ENCODE measurements around the gene KIAA1755. TPM values are rescaled to one million over a fixed set of nuclear protein-coding genes. Genes with fewer than 3 reads are reported as not detected.

Gene KIAA1755
- total RNA-seq, 3 donors from 2014 or later (not counting 1 experiment from before 2014, with no cell fraction given): not detected

DNA sequence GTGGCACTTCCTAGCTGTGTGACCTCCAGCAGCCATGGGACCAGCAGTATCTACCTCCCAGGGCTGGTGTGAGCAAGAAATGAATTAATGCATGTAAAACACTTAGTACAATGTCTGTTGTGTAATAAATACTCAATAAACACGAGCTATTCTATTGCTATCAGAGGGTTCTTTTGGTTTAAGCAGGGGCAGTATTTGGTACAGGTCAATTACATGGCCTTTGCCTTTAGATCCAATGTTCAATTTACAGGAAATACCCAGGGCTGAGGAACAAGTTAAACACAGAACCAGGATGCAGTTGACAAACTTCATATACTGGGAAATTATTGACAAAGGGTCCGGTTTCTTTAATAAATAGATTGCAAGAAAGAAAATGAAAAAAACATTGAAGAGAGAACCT, 98.4 kb downstream of the KIAA1755 start:
- TF ChIP-seq, protein P1, sequence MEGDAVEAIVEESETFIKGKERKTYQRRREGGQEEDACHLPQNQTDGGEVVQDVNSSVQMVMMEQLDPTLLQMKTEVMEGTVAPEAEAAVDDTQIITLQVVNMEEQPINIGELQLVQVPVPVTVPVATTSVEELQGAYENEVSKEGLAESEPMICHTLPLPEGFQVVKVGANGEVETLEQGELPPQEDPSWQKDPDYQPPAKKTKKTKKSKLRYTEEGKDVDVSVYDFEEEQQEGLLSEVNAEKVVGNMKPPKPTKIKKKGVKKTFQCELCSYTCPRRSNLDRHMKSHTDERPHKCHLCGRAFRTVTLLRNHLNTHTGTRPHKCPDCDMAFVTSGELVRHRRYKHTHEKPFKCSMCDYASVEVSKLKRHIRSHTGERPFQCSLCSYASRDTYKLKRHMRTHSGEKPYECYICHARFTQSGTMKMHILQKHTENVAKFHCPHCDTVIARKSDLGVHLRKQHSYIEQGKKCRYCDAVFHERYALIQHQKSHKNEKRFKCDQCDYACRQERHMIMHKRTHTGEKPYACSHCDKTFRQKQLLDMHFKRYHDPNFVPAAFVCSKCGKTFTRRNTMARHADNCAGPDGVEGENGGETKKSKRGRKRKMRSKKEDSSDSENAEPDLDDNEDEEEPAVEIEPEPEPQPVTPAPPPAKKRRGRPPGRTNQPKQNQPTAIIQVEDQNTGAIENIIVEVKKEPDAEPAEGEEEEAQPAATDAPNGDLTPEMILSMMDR (IDR thresholded peaks at IDR 0.05): no peak
- H3K4me3 ChIP-seq (ENCODE audit: low read length): no peak overlapping the region
- H3K27ac Mint-ChIP-seq: no peak overlapping the region
- no peak overlapping the region for H3K27ac ChIP-seq (ENCODE audit: low read length)
- H3K36me3 Mint-ChIP-seq: no peaks in the 10 kb centered on the region
- peaks cover 8% of the 10 kb centered on the region in 2 donors for H3K4me1 Mint-ChIP-seq
- H3K27me3 ChIP-seq (ENCODE audit: control insufficient read depth, insufficient read depth, low read length): peaks cover 2% of the 10 kb centered on the region
- H3K9me3 ChIP-seq (ENCODE audit: control insufficient read depth, insufficient read depth, low read length): no peaks in the 10 kb centered on the region
- H3K4me3 Mint-ChIP-seq: no peak overlapping the region
- H3K27me3 Mint-ChIP-seq (ENCODE audit: low read depth in 2 of 2): peaks cover 4 to 7% of the 10 kb centered on the region in 2 donors
- ATAC-seq (no peak), DNase-seq (no peak)
- H3K4me1 ChIP-seq (ENCODE audit: control insufficient read depth, insufficient read depth, low read length): peaks cover 11% of the 10 kb centered on the region
- intact Hi-C loops (cut with micrococcal nuclease): no loop called here
- no peaks in the 10 kb centered on the region for H3K9me3 Mint-ChIP-seq
- no peaks in the 10 kb centered on the region for H3K36me3 ChIP-seq (ENCODE audit: control insufficient read depth, insufficient read depth, low read length)
- WGBS (ENCODE audit: insufficient coverage): 94% methylated on average over 2 of the region's 2 CpGs

DNA sequence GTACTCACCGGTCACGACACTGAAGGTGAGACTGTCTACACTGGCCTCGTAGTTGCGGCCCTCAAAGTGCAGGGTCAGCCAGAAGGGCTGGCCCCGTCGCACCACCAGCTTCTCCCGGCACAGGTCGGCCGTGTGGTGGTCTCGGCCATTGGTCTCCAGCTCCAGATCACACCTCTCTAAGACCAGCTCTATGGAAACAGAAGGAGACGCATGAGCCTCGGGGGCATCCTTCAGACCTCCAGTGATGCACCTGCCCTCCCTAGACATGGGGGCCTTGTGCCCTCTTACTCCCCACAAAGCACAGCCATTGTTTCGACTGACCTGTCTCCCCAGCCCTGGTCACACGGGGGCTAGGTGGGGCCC, 99.1 kb downstream of the KIAA1755 start:
- H3K9me3 Mint-ChIP-seq: no peaks in the 10 kb centered on the region
- Histone ChIP-seq H3K27me3 (ENCODE audit: control insufficient read depth, insufficient read depth, low read length) (peaks cover 2% of the 10 kb centered on the region), H3K27ac (ENCODE audit: low read length) (no peak overlapping the region), H3K36me3 (ENCODE audit: control insufficient read depth, insufficient read depth, low read length) (no peaks in the 10 kb centered on the region), H3K9me3 (ENCODE audit: control insufficient read depth, insufficient read depth, low read length) (no peaks in the 10 kb centered on the region), H3K4me3 (ENCODE audit: low read length) (no peak overlapping the region), H3K4me1 (ENCODE audit: control insufficient read depth, insufficient read depth, low read length) (peaks cover 11% of the 10 kb centered on the region)
- no peak overlapping the region for H3K27ac Mint-ChIP-seq
- TF ChIP-seq, protein P1 (IDR thresholded peaks at IDR 0.05): no peak
- DNase-seq (no peak), ATAC-seq (no peak)
- H3K27me3 Mint-ChIP-seq (ENCODE audit: low read depth in 2 of 2): peaks cover 4 to 7% of the 10 kb centered on the region in 2 donors
- WGBS (ENCODE audit: insufficient coverage): 74% methylated on average over 13 of the region's 14 CpGs
- peaks cover 8% of the 10 kb centered on the region in 2 donors for H3K4me1 Mint-ChIP-seq
- intact Hi-C loops (cut with micrococcal nuclease): no loop called here
- H3K36me3 Mint-ChIP-seq: no peaks in the 10 kb centered on the region
- no peak overlapping the region for H3K4me3 Mint-ChIP-seq

Other genes starting within 250 kb of the KIAA1755 start
- gene TTI1, start 227.3 kb downstream of the KIAA1755 start, total RNA-seq: 10 to 100 TPM; 15.9 to 23.9 (median 18.9) TPM
- gene RPRD1B, start 227.0 kb downstream of the KIAA1755 start, total RNA-seq: 10 to 100 TPM; 75.8 to 87.3 (median 77.6) TPM
- under 1 TPM in 2 of 3 donors, not detected in 1; 0.33 TPM for gene TGM2, start 95.5 kb downstream of the KIAA1755 start, total RNA-seq
- gene BPI, start 43.4 kb upstream of the KIAA1755 start, total RNA-seq: under 1 TPM in 1 of 3 donors, not detected in 2; 0.20 TPM
- not detected for gene LBP, start 85.7 kb upstream of the KIAA1755 start, total RNA-seq
- 10 to 100 TPM; 53.5 to 64.0 (median 53.8) TPM for gene SNHG17, start 174.6 kb upstream of the KIAA1755 start, total RNA-seq
- 10 to 100 TPM; 45.1 to 73.1 (median 57.4) TPM for gene RALGAPB, start 212.1 kb upstream of the KIAA1755 start, total RNA-seq